GM23338 (cell line): Measurements from ENCODE around the gene OR10Z1.

Experiments used
- CREB1 ChIP-seq: fragments of 250-450 bp; sonication (Bioruptor Pico); IDR thresholded peaks from 2 replicates; pipeline ENCODE4 v1.5.0; 2020; ENCODE audit warnings: low read depth, mild to moderate bottlenecking, moderate library complexity
- EZH2 ChIP-seq: fragments of 200-600 bp; sonication (generic); IDR thresholded peaks from one replicate; pipeline ENCODE4 v1.8.0; 2017; ENCODE audit warnings: antibody characterized with exemption, mild to moderate bottlenecking, low read depth; ENCODE audit not compliant: unreplicated experiment
- POLR2AphosphoS5 ChIP-seq: IDR thresholded peaks from 2 replicates; pipeline ENCODE4 v1.6.1; 2016; ENCODE audit warnings: antibody characterized with exemption, low read depth
- REST ChIP-seq: IDR thresholded peaks from one replicate; pipeline ENCODE4 v1.6.1; 2018; ENCODE audit warnings: antibody characterized with exemption; ENCODE audit not compliant: unreplicated experiment
- ZNF114 ChIP-seq: fragments of 250-450 bp; sonication (Bioruptor Pico); IDR thresholded peaks from 2 replicates; pipeline ENCODE4 v1.5.0; 2020; ENCODE audit warnings: mild to moderate bottlenecking, moderate library complexity
- TF ChIP-seq, protein P1 (sequence below), 2 experiments: fragments of 200-600 bp in 1 of 2; sonication (generic) in 1 of 2; conservative IDR thresholded peaks; 2 replicates each; pipeline versions ENCODE4 v1.5.1 to v1.6.1; 2016 to 2017; ENCODE audit warnings: antibody characterized with exemption in 2 of 2, low read depth in 2 of 2, mild to moderate bottlenecking in 2 of 2, moderate library complexity in 1 of 2

DNA sequence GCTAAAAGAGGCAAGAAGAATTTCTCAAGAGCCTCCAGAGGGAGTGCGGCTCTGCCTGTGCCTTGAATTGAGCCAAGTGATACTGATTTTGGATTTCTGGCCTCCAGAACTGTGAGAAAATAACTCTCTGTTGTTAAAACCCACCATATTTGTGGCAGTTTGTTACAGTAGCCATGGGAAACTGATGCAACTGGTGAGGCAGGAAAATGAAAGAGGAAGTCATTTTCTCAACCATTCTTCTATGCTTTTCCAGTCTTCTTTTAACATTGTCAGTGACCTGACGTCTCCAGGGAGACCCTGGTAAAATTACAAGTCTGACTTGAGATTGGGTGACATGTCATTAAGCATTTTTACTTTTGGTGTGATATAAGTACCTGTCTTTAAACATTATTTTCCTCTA lies 40.5 kb upstream of the OR10Z1 start:
- TF ChIP-seq EZH2 (no peak), CREB1 (CRISPR knock-in tag) (no peak), REST (no peak), POLR2AphosphoS5 (no peak), ZNF114 (CRISPR knock-in tag) (no peak)
- TF ChIP-seq, protein P1, sequence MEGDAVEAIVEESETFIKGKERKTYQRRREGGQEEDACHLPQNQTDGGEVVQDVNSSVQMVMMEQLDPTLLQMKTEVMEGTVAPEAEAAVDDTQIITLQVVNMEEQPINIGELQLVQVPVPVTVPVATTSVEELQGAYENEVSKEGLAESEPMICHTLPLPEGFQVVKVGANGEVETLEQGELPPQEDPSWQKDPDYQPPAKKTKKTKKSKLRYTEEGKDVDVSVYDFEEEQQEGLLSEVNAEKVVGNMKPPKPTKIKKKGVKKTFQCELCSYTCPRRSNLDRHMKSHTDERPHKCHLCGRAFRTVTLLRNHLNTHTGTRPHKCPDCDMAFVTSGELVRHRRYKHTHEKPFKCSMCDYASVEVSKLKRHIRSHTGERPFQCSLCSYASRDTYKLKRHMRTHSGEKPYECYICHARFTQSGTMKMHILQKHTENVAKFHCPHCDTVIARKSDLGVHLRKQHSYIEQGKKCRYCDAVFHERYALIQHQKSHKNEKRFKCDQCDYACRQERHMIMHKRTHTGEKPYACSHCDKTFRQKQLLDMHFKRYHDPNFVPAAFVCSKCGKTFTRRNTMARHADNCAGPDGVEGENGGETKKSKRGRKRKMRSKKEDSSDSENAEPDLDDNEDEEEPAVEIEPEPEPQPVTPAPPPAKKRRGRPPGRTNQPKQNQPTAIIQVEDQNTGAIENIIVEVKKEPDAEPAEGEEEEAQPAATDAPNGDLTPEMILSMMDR (conservative IDR thresholded peaks at IDR 0.05; ENCODE audit: low read depth in 2 of 2): no peak; a peak in 1 of 4 replicates
